SK-N-MC (cell line): ENCODE data around the gene TMEM141.

Experiments used
- EZH2 ChIP-seq: fragments of 200-600 bp; sonication (generic); IDR thresholded peaks from one replicate; pipeline ENCODE4 v1.6.1; 2017; ENCODE audit warnings: antibody characterized with exemption
- FOXP2 ChIP-seq: optimal IDR thresholded peaks from 2 replicates; pipeline ENCODE3; 2011; ENCODE audit warnings: mild to moderate bottlenecking, moderate library complexity; ENCODE audit not compliant: insufficient read depth; ENCODE audit errors: extremely low read length, control extremely low read depth
- POLR2AphosphoS5 ChIP-seq: IDR thresholded peaks from 2 replicates; pipeline ENCODE4 v1.6.1; 2012; ENCODE audit warnings: mild to moderate bottlenecking, low read depth, low read length, borderline replicate concordance

GRCh38 chr9:136828474-136829140 lies 37.5 kb downstream of the TMEM141 start:
- no peak for TF ChIP-seq EZH2
- no peak; the same call in 1 of the 2 replicates for TF ChIP-seq POLR2AphosphoS5
- TF ChIP-seq FOXP2, result no peak
